HG02884 (cell line): ENCODE data around the gene HOXA11.

Source experiments
- ATAC-seq: cut with Tn5 transposase; IDR thresholded peaks from one replicate; pipeline ENCODE4 v1.9.1; 2021; ENCODE audit warnings: mild to moderate bottlenecking, moderate library complexity; ENCODE audit not compliant: unreplicated experiment

Gene HOXA11

GRCh38 chr7:27194002-27194352 lies 8.9 kb upstream of the HOXA11 start:
- no peak for ATAC-seq

DNA sequence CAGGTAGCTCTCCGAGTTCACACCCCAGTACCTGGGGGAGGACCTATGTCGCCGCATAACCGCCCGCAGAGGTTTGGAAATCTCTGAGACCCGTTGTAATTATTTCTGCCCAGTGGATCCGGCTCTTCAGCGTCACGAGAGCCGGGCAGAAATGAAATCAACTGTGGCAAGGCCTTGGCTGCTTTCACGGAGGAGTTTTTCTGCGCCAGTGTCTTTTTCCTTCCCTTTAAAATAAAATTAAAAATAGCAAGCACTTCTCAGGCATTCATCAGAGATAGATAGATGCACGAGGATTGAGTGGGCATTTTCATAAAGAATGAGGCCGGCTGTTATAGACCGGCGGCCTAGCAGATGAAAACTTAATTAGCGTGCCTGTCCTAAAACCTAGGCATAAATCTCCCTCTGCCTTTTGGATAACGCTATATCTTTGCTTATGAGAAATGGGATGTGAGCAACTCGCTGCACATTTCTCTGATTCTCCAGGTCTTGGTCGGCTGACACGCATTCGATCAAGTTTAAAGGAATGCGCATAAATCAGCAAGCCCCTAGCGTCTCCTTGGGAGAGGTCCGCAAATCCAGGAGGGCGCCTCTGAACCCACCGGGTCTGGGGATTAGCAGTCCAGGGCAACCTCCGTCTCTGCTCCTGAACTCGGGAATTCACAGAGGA lies 8.4 kb upstream of the HOXA11 start:
- no peak for ATAC-seq

DNA sequence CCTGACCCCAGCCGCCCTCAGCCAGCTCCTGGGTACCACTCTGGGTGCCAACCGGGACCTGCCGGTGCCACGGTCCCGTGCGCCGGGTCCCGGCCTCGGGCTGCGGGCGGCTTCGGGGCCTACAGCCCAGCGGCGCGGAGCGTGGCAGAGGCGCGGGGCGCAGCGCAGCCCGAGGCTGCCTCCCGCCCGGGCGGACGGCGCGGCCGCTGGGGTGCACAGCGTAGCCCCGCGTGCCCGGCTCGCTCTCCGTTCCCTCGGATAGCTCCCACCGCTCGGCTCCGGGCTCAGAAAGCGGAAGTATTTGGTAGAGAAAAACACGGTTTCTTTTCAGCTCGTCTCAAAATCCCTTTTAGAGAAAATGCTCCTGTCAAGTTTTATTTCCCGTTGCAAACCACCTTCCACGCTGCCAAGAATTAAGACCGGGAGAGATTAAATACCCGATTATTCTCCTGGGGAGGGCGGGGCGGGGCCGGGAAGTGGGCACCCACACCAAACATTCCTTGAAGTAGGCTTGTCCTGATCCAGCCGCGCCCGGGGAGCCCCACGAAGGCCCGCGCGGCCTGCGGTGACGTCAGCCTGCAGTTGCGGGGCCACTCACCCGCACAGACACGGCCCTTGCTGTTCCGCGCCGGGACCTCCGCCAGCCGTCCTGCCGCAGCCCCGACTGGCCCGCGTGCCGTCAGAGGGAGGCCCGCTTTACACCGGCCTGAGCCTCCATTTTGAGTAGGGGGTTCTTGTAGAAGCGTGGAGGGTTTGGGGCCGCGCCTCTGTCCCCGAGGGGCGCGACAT lies 7.7 kb upstream of the HOXA11 start:
- ATAC-seq = no peak

- no peak for ATAC-seq
Observed at GRCh38 chr7:27191833-27192545, 7.0 kb upstream of the HOXA11 start.

DNA sequence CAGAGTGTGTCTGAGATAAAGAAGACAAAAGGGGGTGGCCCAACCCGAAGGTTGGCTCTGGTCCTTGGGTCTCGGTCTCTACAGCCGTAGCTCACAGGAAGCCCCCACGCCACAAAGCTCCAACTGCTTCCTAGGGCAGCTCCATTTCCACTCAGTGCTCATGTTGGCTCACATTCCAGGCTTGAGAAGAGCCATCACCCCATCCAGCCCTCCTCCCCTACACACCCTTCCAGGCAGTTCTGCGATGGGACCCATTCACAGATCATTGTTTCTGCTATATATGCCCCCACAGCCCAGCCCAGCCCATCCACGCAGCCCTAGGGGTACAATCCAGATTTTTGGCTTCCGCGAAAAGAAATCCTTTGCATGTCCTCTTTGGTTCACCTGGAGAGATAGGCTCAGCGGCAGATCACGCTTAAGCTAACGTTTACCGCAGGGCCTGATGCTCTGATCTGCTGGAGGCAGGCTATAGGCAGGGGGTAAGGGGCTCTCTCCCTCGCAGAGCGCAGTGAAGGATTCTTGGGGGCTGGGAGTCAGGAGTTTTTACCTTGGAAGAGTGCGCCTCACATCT lies 6.2 kb upstream of the HOXA11 start:
- ATAC-seq = no peak

DNA sequence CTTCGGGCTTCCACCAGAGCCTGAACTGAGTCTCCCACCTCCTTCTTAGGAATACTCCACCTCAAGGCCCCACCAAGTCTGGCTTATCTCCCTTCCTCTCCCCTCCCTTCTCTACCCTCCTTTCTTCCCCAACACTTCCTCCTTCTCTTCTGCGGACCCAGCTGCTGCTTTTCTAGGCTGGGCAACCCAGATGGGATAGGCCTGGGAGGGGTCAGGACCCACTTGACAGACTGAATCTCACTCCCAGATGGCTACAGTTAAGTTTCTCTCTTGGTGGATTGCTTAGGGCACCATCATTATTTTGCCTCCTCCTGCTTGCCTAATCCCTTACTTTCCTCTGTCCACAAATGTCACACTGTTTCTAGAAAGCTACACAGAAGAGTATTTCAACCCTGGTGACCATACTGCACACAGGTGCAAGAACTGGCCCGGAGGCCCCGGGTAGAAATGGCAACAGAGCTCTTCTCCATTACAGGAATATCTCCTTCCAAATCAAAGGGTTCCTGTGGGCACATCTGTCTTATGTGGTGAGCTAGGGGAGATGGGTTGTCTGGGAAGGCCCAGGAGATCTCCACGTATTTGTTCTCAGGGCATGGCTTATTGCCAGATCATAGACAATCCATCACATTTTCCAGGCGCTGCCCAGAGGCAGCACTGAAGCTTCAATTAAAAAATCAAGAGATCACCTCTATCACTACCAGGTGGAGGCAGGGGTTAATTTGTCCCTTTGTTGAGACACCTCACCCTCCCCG lies 5.1 kb upstream of the HOXA11 start:
- ATAC-seq = no peak

GRCh38 chr7:27189295-27189996 lies 4.4 kb upstream of the HOXA11 start:
- ATAC-seq = no peak

- ATAC-seq = no peak
Observed at GRCh38 chr7:27188386-27189294, 3.6 kb upstream of the HOXA11 start.

- no peak for ATAC-seq
Observed at GRCh38 chr7:27187475-27188385, 2.7 kb upstream of the HOXA11 start.

DNA sequence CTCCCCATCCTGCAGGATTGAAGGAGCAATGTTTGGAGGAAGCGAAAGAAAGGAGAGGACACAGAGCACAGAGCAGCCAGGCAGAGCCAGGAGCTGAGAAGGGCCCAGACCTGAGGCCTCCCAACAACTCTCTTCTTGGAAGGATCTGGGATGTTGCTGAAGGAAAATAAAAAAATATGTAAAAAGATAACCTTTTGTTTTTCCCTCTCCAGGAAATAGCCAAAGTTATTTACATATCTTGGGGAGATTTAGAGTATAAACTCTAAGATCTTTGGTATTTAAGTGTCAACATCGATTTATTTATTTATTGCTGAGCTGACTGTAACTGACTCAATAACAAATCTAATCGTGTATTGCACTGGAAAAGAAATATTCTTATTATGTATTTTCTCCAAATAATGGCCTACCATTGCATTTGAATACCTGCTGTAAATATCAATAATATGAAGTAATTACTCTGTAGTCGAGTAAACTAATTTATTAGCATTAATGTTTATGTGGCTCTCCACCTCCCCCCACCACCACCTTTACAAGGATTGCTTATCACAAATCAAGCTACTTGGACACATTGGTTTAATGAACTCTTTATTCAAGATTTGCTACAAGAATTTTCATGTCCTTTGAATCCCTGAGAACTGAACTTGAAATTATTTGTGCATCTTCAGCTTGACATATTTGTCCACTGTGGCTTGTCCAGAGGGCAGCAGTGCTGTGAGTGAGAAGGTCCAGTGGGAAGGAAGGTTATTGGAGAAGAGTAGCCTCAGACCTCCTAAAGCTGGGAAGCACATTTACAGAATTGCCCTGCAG lies 1.8 kb upstream of the HOXA11 start:
- ATAC-seq = no peak

DNA sequence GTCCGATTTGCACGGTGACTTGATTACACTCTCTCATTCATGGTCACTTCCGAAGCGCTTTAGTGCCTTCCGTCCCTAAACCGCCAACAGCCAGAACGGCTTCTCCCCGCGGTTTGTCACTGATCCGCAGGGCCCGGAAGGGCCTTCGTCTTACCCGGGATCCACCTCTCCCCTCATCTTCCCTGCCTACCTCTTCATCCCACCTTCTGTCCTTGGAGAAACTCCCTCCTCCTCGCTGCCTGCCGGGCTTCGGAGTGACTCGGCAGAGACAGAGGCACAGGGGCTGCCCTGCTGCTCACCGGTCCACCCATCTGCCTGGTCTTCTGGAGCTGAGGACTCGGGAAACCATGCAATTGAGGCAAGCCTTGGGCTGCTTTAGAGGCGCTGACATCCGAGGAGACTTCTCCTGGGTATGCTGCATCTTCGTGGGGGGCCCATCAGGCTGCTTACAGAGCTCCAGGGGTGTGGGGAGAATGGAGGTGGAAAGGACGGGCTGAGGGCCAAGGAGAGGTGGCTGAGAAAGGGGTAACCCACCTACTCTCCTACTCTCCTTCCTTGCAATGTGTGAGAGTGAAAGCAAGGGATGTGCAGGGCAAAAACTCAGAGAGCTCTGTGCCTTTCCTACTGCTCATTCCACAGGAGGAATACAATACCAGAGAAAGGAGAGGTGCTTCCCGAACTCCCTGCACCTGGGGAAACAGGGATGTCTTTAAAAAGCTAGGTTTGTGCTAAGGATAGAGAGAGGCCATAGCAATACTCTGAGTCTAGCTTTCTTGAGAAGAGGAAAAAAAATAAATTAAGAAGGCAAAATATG lies 1.0 kb upstream of the HOXA11 start:
- ATAC-seq = no peak

DNA sequence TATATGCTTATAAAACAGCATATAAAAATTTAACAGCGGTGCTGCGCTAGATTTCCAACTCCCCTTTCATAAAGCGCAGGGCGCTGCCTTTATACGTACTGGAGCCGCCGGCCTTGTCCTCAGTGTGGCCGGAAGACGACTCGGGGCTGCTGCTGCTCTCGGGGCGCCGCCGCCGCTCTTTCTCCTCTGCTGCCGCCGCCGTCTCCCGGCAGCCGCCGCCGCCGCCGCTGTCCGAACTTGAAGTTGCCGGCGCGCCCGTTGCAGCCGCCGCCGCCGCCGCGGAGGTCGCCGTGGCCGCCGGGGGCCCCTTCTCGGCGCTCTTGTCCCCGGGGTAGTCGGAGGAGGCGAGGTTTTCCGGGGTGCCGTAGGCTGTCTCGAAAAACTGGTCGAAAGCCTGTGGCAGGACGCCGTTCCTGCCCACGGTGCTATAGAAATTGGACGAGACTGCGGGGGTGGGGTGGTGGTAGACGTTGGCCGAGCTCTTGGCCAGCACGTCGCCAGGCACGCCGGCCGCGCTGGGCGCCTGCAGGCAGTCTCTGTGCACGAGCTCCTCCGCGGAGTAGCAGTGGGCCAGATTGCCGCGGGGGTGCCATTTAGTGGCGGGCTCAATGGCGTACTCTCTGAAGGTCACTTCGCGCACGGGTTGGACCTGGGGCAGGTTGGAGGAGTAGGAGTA lies 557 bp downstream of the HOXA11 start:
- no peak for ATAC-seq

- ATAC-seq = no peak
Observed at GRCh38 chr7:27183682-27184336, 1.2 kb downstream of the HOXA11 start.

DNA sequence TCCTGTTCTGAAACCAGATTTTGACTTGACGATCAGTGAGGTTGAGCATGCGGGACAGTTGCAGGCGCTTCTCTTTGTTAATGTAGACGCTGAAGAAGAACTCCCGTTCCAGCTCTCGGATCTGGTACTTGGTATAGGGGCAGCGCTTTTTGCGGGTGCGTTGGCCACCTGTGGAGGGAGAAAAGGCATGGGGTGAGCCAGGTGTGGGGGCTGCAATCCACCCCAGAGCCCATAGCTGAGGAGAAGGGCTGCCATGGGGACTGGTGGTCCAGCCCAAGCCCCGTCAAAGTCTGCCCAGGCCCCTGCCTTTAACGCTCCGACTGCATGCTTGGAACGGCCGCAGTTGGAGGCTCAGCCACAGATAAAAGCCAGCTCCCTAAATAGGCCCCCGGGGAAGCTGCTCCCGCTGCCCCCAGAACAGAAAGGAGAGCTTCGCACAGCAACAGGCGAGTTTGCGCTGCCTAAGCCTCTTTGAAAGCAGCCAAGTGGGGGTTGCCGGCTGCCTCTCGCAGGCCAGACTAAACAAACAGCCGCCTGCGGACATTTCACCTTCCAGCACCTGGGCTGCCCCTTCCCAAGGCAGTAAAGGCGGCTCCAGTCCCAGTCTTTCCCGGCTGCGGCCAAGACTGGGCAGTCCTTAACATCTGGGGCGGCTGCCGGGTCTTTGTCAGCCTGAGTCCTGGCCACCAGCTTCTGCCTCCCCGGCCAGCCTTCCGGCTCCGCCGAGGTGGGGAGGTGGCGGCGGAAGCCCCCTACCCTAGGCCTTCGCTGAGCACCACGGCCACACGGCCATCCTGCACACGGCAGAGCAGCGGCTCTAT lies 2.0 kb downstream of the HOXA11 start:
- no peak for ATAC-seq
